Measurements from ENCODE around the gene AIP.
"Not testable (repeated sequence)": the region's sequence is repeated elsewhere in the genome, so short reads cannot be mapped to it uniquely, and the experiment has no call there.

The AIP gene

GRCh38 chr11:67507864-67508485, 25.1 kb downstream of the AIP start, which contains the start of gene CDK2AP2:
TSS of gene CDK2AP2 (minus strand) at chr11:67508162. CDS start at chr11:67508082, 80 bp downstream.
- peak; percentile 97 for DNase-seq

- peak; percentile 95 for DNase-seq
Observed at GRCh38 chr11:67508486-67509121, 25.8 kb downstream of the AIP start.

- no peak for DNase-seq
Observed at GRCh38 chr11:67510023-67510345, 27.2 kb downstream of the AIP start.

GRCh38 chr11:67511558-67511957, 28.7 kb downstream of the AIP start:
- not testable (repeated sequence) for DNase-seq

GRCh38 chr11:67514116-67514515, 31.3 kb downstream of the AIP start:
- DNase-seq, result no peak

DNA sequence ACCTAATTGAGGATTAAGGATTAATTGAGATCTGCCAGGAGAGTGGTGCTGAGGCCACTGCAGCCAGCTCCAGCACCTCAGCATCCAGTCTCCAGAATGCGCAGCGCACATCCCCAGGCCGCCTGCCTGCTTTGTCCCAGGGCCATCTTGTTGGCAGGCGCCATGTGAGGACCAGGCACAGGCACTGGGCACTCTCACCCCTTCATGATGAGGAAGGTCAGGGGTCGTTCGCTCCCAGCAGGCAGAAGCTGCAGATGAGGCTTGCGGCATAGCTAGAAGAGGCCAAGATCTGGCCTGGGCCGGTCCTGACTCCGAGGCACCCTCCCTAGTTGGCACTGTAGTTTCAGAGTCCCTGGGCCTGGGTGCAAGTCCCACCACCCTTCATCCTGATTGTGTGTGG, 34.0 kb downstream of the AIP start:
- DNase-seq, result no peak

- DNase-seq, result no peak
Observed at GRCh38 chr11:67517784-67518552, 35.1 kb downstream of the AIP start.

DNA sequence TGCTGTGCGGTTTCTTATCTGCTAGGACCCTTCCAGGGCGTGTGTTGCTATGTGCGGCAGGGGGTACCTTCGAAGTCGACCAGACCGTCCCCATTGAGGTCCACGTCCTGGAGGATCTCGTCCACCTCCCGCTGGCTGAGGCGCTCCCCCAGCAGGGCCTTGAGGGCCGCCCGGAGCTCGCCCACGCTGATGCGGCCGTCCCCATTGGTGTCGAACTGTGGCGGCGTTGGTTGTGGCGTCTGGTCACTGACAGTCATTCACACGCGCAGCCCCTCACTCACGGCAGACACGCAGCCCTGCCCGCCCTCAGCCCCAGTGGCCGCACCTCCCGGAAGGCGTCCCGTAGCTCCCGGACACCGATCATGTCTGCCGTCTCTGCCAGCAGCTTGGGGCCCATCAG, 36.9 kb downstream of the AIP start:
- no peak for DNase-seq

DNA sequence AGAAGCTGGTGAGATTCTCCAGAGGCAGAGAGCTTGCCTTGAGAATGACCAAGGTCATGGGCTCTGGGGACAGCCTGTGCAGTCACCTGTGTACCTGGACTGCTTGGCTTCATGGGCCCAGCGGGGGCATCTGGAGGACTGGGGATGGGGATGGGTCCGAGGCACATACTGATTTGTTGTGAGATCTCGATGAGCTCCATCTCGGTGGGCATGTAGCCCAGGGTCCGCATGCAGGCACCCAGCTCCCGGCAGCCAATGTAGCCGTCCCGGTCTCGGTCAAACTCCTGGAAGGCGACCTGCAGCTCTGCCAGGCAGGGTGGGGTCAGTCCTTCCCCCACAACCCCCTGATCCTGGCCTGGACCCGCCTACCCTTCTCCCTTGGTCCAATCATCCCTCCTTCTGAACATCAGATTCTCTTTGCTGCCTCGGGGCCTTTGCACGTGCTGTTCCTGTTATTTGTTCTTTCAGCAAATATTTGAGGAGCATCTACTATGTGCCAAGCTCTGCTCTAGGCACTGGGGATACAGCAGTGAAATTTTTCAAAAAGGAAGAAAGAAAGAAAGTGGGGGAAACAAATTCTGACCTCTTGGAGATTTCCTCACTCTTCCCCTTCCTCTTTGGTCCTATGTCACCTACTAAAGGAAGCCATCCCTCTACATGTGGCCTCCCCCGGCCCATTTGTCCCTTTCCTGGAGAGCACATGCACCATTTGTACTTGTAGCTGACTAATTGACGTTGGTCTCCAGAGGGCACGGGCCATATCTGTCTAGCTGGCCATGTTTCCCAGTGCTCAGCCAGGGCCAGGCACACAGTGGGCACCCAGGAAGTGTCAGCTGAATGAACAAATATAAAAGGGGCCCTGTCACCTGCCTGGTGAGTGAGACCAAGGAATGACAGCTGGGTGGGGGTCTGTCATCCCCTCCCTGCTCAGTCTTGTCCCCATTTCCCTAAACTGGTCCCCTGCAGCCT, 38.3 kb downstream of the AIP start:
- no peak for DNase-seq

DNA sequence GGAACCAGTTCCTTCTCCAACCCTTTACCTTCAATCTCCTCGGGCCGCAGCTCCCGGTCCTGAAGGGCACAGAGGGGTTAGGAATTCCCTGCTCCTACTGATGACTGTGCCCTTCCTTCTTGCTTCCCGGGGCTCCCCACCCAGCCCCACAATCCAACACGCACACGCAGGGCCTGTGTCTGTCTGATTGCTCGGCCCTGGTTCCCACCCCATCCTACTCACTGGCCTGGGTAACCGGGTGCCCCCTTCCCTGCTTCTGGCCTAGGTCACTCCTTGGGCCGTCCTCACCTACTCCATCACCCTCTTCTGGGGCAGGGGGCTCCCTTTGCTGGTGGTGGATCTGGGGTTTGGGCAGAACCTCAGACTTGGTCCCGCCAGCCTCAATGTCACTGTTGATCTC, 39.1 kb downstream of the AIP start:
- DNase-seq, result no peak

- no peak for DNase-seq
Observed at GRCh38 chr11:67522338-67522737, 39.5 kb downstream of the AIP start.

DNA sequence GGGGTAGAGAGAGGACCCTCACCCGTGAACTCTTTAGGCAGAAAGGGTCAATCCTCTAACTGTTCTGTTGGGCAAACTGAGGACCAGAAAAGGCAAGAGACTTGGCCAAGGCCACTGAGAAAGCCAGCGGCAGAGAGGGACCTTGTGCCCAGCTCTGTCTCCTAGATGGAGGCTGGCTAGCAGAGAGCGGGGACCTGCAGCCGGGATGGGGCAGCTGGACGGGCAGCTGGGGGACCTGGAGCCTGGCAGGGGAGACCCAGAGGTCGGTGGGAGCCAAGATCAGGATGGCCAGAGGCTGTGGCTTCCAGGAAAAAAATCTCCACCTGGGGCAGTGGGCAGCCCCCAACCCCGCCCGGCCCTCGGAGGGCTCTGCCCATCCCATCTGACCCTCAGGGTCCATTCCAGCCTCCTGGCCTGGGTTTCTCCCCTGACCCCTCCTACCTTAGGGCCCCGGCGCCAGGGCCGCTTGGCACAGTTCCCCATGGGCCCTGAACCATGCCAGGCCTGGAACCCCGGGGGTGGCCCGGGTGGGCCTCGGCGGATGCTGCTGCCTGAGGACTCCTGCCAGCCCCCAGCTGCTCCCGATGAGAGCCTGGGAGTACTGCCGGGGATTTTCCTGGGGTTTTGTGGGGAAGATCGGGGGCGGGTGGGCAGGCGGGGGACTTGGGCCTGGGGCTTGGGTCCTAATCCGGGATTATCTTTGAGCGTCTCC, 40.2 kb downstream of the AIP start, which contains the start of gene CABP2:
Gene CABP2, minus strand, starts transcription at position 603 of the 712 bp plus-strand sequence. Its CDS starts 120 bp downstream, at position 483.
- DNase-seq, result no peak

GRCh38 chr11:67523556-67524479, 41.0 kb downstream of the AIP start:
- DNase-seq, result no peak

DNA sequence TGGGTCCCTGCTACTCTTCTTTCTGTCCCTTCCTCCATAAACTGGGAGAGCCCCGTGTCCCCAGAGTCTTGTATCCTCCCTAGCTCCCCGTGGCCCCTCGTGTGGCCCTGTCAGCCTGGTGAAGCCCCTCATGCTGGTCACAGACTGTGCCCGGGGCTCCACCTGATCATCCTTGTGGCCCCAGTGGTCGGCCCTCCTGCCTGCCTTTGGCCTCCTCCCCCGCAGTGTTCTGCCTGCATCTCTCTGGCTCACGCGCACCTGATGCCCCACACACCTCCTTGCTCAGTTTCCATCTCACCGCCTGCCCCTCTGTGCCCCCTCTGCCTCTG, 41.6 kb downstream of the AIP start:
- no peak for DNase-seq

GRCh38 chr11:67525275-67525976, 42.6 kb downstream of the AIP start:
- no peak for DNase-seq

- DNase-seq, result no peak
Observed at GRCh38 chr11:67528376-67528775, 45.5 kb downstream of the AIP start.

DNA sequence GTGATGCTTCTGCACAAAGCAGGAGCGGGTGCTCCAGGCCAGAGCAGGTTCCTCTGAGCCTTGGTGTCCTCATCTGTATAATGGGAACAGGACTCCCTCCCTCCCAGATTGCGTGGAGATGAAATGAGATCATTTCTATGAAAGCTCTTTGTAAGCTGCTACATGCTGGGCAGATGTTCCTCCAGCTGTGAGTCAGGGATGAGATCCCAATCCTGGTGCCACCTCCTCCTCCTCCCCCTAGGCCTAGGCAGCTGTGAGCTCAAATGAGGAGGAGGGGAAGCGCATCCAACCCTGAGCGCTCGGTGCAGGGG, 47.4 kb downstream of the AIP start:
- DNase-seq, result no peak

- DNase-seq, result no peak
Observed at GRCh38 chr11:67532889-67533288, 50.1 kb downstream of the AIP start.

DNA sequence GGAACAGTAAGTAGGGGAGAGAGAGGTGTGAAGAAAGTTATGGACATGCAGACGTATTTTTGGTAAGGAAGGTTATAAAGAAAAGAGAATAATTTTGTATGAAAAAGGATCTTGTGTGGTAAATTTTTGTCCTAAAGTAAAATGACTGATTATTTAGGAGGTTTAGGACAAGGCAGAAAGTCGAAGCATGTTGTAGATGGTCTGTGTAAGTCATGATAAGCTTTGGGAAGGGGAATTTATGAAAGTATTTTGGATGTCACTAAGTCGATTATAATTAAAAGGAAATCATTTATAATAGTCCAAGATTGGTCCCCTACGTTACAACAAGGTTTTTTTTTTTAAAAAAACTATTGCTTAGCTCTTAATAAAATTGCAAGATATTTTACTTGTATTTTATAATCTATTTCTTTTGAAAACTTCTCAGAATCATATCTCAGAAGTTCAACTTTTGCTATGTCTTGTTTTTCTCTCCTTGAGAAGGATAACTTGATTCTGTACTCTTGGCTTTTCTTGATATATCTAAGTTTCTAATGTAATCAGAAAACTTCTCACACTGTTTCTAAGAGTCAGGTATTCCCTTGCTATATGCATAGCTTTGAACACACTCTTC, 51.3 kb downstream of the AIP start:
- DNase-seq, result no peak

DNA sequence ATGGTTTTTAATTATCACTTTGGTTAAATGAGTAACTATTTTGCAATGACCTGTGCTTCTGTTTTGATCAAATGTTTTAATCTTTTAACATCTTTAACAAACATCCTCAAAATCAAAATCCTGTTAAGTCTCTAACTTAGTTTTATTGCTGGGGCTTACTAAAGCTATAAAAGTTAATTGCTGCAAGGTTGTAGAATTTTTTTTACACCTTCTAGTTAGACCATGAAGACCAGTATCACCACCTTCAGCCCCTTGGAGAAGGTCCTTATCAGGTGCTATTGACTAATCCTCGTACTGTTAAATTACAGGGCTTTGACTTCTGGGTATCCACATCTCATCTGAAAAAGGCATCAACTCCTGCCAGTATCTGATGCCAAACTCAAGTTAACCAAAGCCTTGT, 52.7 kb downstream of the AIP start:
- DNase-seq, result no peak
